Measurements from ENCODE around the gene CLTRN. TPM values are rescaled to one million over a fixed set of nuclear protein-coding genes. Genes with fewer than 3 reads are reported as not detected.

Gene CLTRN
- total RNA-seq, 2 donors from 2014 or later, result 1.8 to 8.5 TPM

GRCh38 chrX:15598026-15598425 lies 66.6 kb downstream of the CLTRN start:
- Mint-ChIP-seq H3K27ac (no peak overlapping the region), H3K9me3 (no peaks in the 10 kb centered on the region), H3K36me3 (ENCODE audit: low read depth) (no peaks in the 10 kb centered on the region), H3K4me3 (no peak overlapping the region), H3K4me1 (peaks cover 17% of the 10 kb centered on the region), H3K27me3 (ENCODE audit: insufficient read depth) (peaks cover 2% of the 10 kb centered on the region)
- H3K9ac ChIP-seq (ENCODE audit: extremely low read depth, low read length, poor library complexity, severe bottlenecking), result peak overlapping the region; percentile 20
- H3K27me3 ChIP-seq (ENCODE audit: control insufficient read depth, insufficient read depth, low read length, poor library complexity, severe bottlenecking), result no peaks in the 10 kb centered on the region
- no peak overlapping the region for H3K27ac ChIP-seq (ENCODE audit: low read depth, low read length)
- TF ChIP-seq, protein P1, sequence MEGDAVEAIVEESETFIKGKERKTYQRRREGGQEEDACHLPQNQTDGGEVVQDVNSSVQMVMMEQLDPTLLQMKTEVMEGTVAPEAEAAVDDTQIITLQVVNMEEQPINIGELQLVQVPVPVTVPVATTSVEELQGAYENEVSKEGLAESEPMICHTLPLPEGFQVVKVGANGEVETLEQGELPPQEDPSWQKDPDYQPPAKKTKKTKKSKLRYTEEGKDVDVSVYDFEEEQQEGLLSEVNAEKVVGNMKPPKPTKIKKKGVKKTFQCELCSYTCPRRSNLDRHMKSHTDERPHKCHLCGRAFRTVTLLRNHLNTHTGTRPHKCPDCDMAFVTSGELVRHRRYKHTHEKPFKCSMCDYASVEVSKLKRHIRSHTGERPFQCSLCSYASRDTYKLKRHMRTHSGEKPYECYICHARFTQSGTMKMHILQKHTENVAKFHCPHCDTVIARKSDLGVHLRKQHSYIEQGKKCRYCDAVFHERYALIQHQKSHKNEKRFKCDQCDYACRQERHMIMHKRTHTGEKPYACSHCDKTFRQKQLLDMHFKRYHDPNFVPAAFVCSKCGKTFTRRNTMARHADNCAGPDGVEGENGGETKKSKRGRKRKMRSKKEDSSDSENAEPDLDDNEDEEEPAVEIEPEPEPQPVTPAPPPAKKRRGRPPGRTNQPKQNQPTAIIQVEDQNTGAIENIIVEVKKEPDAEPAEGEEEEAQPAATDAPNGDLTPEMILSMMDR (conservative IDR thresholded peaks at IDR 0.05), result no peak
- H3K9me3 ChIP-seq (ENCODE audit: control insufficient read depth, low read length), result no peaks in the 10 kb centered on the region
- no peak for DNase-seq
- H3K4me1 ChIP-seq (ENCODE audit: control insufficient read depth, insufficient read depth, low read length), result peaks cover 6% of the 10 kb centered on the region
- no peaks in the 10 kb centered on the region for H3K36me3 ChIP-seq (ENCODE audit: control insufficient read depth, insufficient read depth, low read length)
- peak overlapping the region; percentile 69 for H3K4me3 ChIP-seq (ENCODE audit: low read length)
- WGBS, 2 experiments (ENCODE audit: insufficient coverage in 1 of 2, insufficient read length in 1 of 2), result 72% methylated on average over 2 of the region's 3 CpGs; no CpG with 5 or more reads in 1 of the 2 experiments

GRCh38 chrX:15594371-15594770 lies 70.2 kb downstream of the CLTRN start:
- no peak for DNase-seq
- Histone ChIP-seq H3K27ac (ENCODE audit: low read depth, low read length) (no peak overlapping the region), H3K9ac (ENCODE audit: extremely low read depth, low read length, poor library complexity, severe bottlenecking) (no peak overlapping the region), H3K4me3 (ENCODE audit: low read length) (no peak overlapping the region), H3K27me3 (ENCODE audit: control insufficient read depth, insufficient read depth, low read length, poor library complexity, severe bottlenecking) (no peaks in the 10 kb centered on the region), H3K36me3 (ENCODE audit: control insufficient read depth, insufficient read depth, low read length) (no peaks in the 10 kb centered on the region), H3K4me1 (ENCODE audit: control insufficient read depth, insufficient read depth, low read length) (peaks cover 6% of the 10 kb centered on the region), H3K9me3 (ENCODE audit: control insufficient read depth, low read length) (no peaks in the 10 kb centered on the region)
- WGBS, 2 experiments (ENCODE audit: insufficient coverage in 1 of 2, insufficient read length in 1 of 2), result 67% methylated on average over 2 of the region's 2 CpGs; no CpG with 5 or more reads in 1 of the 2 experiments
- Mint-ChIP-seq H3K27me3 (ENCODE audit: insufficient read depth) (peaks cover 13% of the 10 kb centered on the region), H3K4me1 (peaks cover 6% of the 10 kb centered on the region), H3K9me3 (no peaks in the 10 kb centered on the region), H3K4me3 (no peak overlapping the region), H3K27ac (no peak overlapping the region), H3K36me3 (ENCODE audit: low read depth) (no peaks in the 10 kb centered on the region)
- TF ChIP-seq, protein P1 (conservative IDR thresholded peaks at IDR 0.05), result peak; percentile 71

- Histone ChIP-seq H3K27me3 (ENCODE audit: control insufficient read depth, insufficient read depth, low read length, poor library complexity, severe bottlenecking) (no peaks in the 10 kb centered on the region), H3K4me1 (ENCODE audit: control insufficient read depth, insufficient read depth, low read length) (no peaks in the 10 kb centered on the region), H3K36me3 (ENCODE audit: control insufficient read depth, insufficient read depth, low read length) (peaks cover 4% of the 10 kb centered on the region), H3K27ac (ENCODE audit: low read depth, low read length) (no peak overlapping the region), H3K9ac (ENCODE audit: extremely low read depth, low read length, poor library complexity, severe bottlenecking) (no peak overlapping the region), H3K4me3 (ENCODE audit: low read length) (no peak overlapping the region), H3K9me3 (ENCODE audit: control insufficient read depth, low read length) (no peaks in the 10 kb centered on the region)
- no peak overlapping the region for H3K4me3 Mint-ChIP-seq
- WGBS, 2 experiments (ENCODE audit: insufficient coverage in 1 of 2, insufficient read length in 1 of 2), result 49 to 63% methylated on average over 2 to 5 of the region's 5 CpGs
- no peaks in the 10 kb centered on the region for H3K27me3 Mint-ChIP-seq (ENCODE audit: insufficient read depth)
- peak overlapping the region; percentile 3 for H3K27ac Mint-ChIP-seq
- TF ChIP-seq, protein P1 (conservative IDR thresholded peaks at IDR 0.05), result no peak
- peaks cover 29% of the 10 kb centered on the region for H3K4me1 Mint-ChIP-seq
- DNase-seq, result peak; percentile 56
- no peaks in the 10 kb centered on the region for H3K9me3 Mint-ChIP-seq
- H3K36me3 Mint-ChIP-seq (ENCODE audit: low read depth), result peaks cover 2% of the 10 kb centered on the region
Observed at GRCh38 chrX:15579778-15580747, 84.5 kb downstream of the CLTRN start.

Other genes starting within 250 kb of the CLTRN start
- 10 to 100 TPM; 21.0 to 34.2 TPM for gene PIR, start 171.5 kb downstream of the CLTRN start, total RNA-seq
- gene BMX, start 164.0 kb downstream of the CLTRN start, total RNA-seq, result not detected
- gene ACE2, start 63.8 kb downstream of the CLTRN start, total RNA-seq, result 1 to 10 TPM in 1 of 2 donors, under 1 TPM in 1; 0.33 to 2.7 TPM
- gene CA5B, start 73.5 kb upstream of the CLTRN start, total RNA-seq, result 10 to 100 TPM; 14.0 to 31.7 TPM
- 10 to 100 TPM in 1 of 2 donors, 1 to 10 TPM in 1; 7.3 to 18.1 TPM for gene ZRSR2, start 125.7 kb upstream of the CLTRN start, total RNA-seq
- 100 to 1,000 TPM; 133 to 220 TPM for gene AP1S2, start 190.0 kb upstream of the CLTRN start, total RNA-seq